T-cell (primary cell): ENCODE results near the gene PIK3C2G. TPM values are rescaled to one million over a fixed set of nuclear protein-coding genes. Genes with fewer than 3 reads are reported as not detected.

Source experiments
- ATAC-seq, 4 experiments: fragments of 200-7000 bp in 3 of 4; fragments of 150-1000 bp in 1 of 4; cut with Tn5 transposase; replicated peaks in 1 of 4; 1 replicate in 3 of 4; 2 replicates in 1 of 4; pipeline ENCODE4 v1.10.0; 2021; ENCODE audit warnings: moderate library complexity in 3 of 4, mild to moderate bottlenecking in 2 of 4, moderate number of reproducible peaks in 1 of 4
- CTCF ChIA-PET, 2 donors: fragments of 300-600 bp; sonication (Branson Sonifier 250); formaldehyde crosslinking; loops; one replicate each; lab custom pipeline; 2022; ENCODE audit warnings: antibody characterized with exemption in 2 of 2; lab: Charles Lee
- POLR2A ChIA-PET, 2 donors: fragments of 300-600 bp; sonication (Branson Sonifier 250); formaldehyde crosslinking; loops; one replicate each; lab custom pipeline; 2022; ENCODE audit warnings: antibody characterized with exemption in 2 of 2; lab: Charles Lee
- DNase-seq, 35 experiments: peaks; one replicate each; pipeline versions ENCODE4 v3.0.0 to v3.0.0-alpha.2; 2013 to 2023
- H3K27ac ChIP-seq: one replicate; pipeline ENCODE4 v1.5.1; 2013; ENCODE audit warnings: low read length
- H3K27me3 ChIP-seq, 2 experiments: replicated peaks in 1 of 2; 1 replicate in 1 of 2; 2 replicates in 1 of 2; pipeline versions ENCODE4 v1.6.1 to v1.7.0; 2013; ENCODE audit warnings: low read length in 1 of 2, mixed read lengths in 1 of 2; ENCODE audit not compliant: control insufficient read depth in 2 of 2, insufficient read depth in 2 of 2; ENCODE audit errors: extremely low read depth in 1 of 2
- H3K36me3 ChIP-seq, 2 donors: 1 replicate in 1 of 2; 2 replicates in 1 of 2; pipeline versions ENCODE4 v1.6.1 to v1.7.0; 2013; ENCODE audit warnings: low read length in 1 of 2; ENCODE audit not compliant: control insufficient read depth in 2 of 2, insufficient read depth in 1 of 2; ENCODE audit errors: extremely low read depth in 1 of 2
- H3K4me1 ChIP-seq, 2 experiments: 1 replicate in 1 of 2; 2 replicates in 1 of 2; pipeline versions ENCODE4 v1.6.1 to v1.7.0; 2013; ENCODE audit warnings: low read length in 2 of 2, mixed read lengths in 1 of 2; ENCODE audit not compliant: insufficient read depth in 2 of 2, control insufficient read depth in 1 of 2; ENCODE audit errors: extremely low read depth in 1 of 2
- H3K4me3 ChIP-seq, 2 donors: 1 replicate in 1 of 2; 2 replicates in 1 of 2; pipeline versions ENCODE4 v1.5.1 to v1.7.0; 2013; ENCODE audit warnings: mild to moderate bottlenecking in 2 of 2, low read length in 1 of 2, moderate library complexity in 1 of 2; ENCODE audit not compliant: control insufficient read depth in 1 of 2; ENCODE audit errors: extremely low read depth in 1 of 2
- H3K9me3 ChIP-seq: 2 replicates; pipeline ENCODE4 v1.7.0; 2013
- H3K27ac Mint-ChIP-seq, 2 donors: one replicate each; pipeline ENCODE4 v1.8.0; 2020 to 2021; ENCODE audit warnings: mild to moderate bottlenecking in 2 of 2, mixed read lengths in 2 of 2
- H3K27me3 Mint-ChIP-seq, 2 donors: one replicate each; pipeline ENCODE4 v1.8.0; 2021 to 2022; ENCODE audit warnings: mixed read lengths in 2 of 2
- H3K36me3 Mint-ChIP-seq: one replicate; pipeline ENCODE4 v1.8.0; 2021; ENCODE audit warnings: mixed read lengths
- H3K4me1 Mint-ChIP-seq, 3 donors: one replicate each; pipeline ENCODE4 v1.8.0; 2020 to 2022; ENCODE audit warnings: mixed read lengths in 3 of 3, mild to moderate bottlenecking in 1 of 3
- H3K4me3 Mint-ChIP-seq, 3 donors: one replicate each; pipeline ENCODE4 v1.8.0; 2020 to 2022; ENCODE audit warnings: mild to moderate bottlenecking in 3 of 3, mixed read lengths in 3 of 3, moderate library complexity in 3 of 3
- H3K9me3 Mint-ChIP-seq, 3 donors: one replicate each; pipeline ENCODE4 v1.8.0; 2020 to 2022; ENCODE audit warnings: mixed read lengths in 3 of 3
- WGBS: methylation state at CpG from one replicate; pipeline ENCODE4 v1.1.5; 2013; ENCODE audit warnings: missing lambda C conversion rate; ENCODE audit not compliant: insufficient coverage; 5-methylcytosine and 5-hydroxymethylcytosine counted together
- total RNA-seq, 35 experiments: library from RNA in 6 of 35; stranded (reverse) in 6 of 35; fragments of 120-200 nt in 1 of 35; gene quantifications; one replicate each; pipeline versions ENCODE4 v1.2.1 to v1.2.4 and lab custom pipeline; 2013 to 2026

The PIK3C2G gene
- total RNA-seq, 5 donors from 2014 or later (not counting 1 experiment from before 2014, with no cell fraction given), result not detected

DNA sequence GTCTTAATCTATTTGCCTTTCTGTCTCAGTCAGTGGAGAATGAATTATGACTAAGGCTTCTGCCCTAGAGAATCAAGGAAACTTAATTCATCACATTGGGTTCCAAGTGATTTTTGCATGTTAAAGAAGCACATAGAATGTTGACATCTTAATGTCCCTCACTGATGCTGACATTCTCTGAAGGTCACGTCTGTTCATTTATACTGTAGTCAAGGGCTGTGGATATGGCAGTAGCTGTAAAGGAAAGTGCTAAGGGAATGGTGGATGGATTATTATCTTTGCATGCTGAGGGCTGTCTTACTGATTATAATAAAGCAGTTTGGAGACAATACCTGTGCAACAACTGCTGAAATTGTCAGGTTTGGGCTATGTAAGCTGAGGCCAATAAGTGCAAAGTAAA, 315.3 kb downstream of the PIK3C2G start:
- no peaks in the 10 kb centered on the region for H3K4me1 ChIP-seq
- POLR2A ChIA-PET, result no interaction called here
- ATAC-seq (no peak), DNase-seq (no peak)
- Mint-ChIP-seq H3K9me3 (peaks cover 3 to 7% (median 3%) of the 10 kb centered on the region in 3 donors), H3K27me3 (no peaks in the 10 kb centered on the region), H3K27ac (no peak overlapping the region), H3K36me3 (no peaks in the 10 kb centered on the region), H3K4me1 (no peaks in the 10 kb centered on the region), H3K4me3 (no peak overlapping the region)
- H3K36me3 ChIP-seq, result no peaks in the 10 kb centered on the region
- no peak overlapping the region for H3K4me3 ChIP-seq
- no peak overlapping the region for H3K27ac ChIP-seq
- no peaks in the 10 kb centered on the region for H3K27me3 ChIP-seq
- 67% methylated on average over 1 of the region's 1 CpG for WGBS
- no peaks in the 10 kb centered on the region for H3K9me3 ChIP-seq
- CTCF ChIA-PET, result no interaction called here

DNA sequence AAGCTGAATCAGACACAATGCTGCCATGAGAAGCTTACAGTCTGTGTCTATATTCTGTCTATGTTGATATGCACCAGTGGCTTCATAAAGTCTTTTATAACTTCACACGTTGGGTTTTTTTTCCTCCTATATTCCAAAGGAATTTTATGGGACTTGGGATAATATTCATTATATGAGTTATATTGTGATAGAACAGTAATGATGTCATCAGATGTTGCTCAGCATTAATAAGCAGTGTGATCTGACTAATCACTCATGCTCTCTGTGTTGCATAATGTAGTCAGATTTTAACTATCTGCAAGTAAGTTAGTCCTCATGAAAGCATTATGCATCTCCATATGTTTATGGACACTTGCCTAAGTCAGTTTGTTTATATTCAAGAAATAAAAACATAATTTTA, 316.9 kb downstream of the PIK3C2G start:
- H3K36me3 Mint-ChIP-seq, result no peaks in the 10 kb centered on the region
- Histone ChIP-seq H3K4me1 (no peaks in the 10 kb centered on the region), H3K4me3 (no peak overlapping the region), H3K36me3 (no peaks in the 10 kb centered on the region), H3K9me3 (no peaks in the 10 kb centered on the region), H3K27me3 (no peaks in the 10 kb centered on the region), H3K27ac (no peak overlapping the region)
- POLR2A ChIA-PET, result no interaction called here
- CTCF ChIA-PET, result no interaction called here
- H3K9me3 Mint-ChIP-seq, result peaks cover 5 to 7% (median 7%) of the 10 kb centered on the region in 3 donors
- no peak for DNase-seq
- no peak overlapping the region for H3K27ac Mint-ChIP-seq
- no peaks in the 10 kb centered on the region for H3K27me3 Mint-ChIP-seq
- WGBS, result no CpG with 5 or more reads among the region's 1 CpG
- H3K4me1 Mint-ChIP-seq, result no peaks in the 10 kb centered on the region
- H3K4me3 Mint-ChIP-seq, result no peak overlapping the region
- ATAC-seq, result no peak

- Mint-ChIP-seq H3K27ac (no peak overlapping the region), H3K4me3 (no peak overlapping the region), H3K4me1 (no peaks in the 10 kb centered on the region), H3K9me3 (peaks cover 8 to 16% (median 9%) of the 10 kb centered on the region in 3 donors), H3K36me3 (no peaks in the 10 kb centered on the region), H3K27me3 (no peaks in the 10 kb centered on the region)
- Histone ChIP-seq H3K36me3 (no peaks in the 10 kb centered on the region), H3K4me3 (no peak overlapping the region), H3K27me3 (no peaks in the 10 kb centered on the region), H3K27ac (no peak overlapping the region), H3K9me3 (no peaks in the 10 kb centered on the region), H3K4me1 (no peaks in the 10 kb centered on the region)
- DNase-seq (no peak), ATAC-seq (no peak)
- CTCF ChIA-PET, result no interaction called here
- WGBS, result no CpG with 5 or more reads among the region's 3 CpGs
- POLR2A ChIA-PET, result interaction anchor here (0.5 to 0.7 kb wide), 2 partner anchors 34 to 112 kb away, joined by 3 to 5 read pairs; no protein-coding TSS in a partner anchor
These were observed 319.0 kb downstream of the PIK3C2G start for GRCh38 chr12:18580291-18580690.

DNA sequence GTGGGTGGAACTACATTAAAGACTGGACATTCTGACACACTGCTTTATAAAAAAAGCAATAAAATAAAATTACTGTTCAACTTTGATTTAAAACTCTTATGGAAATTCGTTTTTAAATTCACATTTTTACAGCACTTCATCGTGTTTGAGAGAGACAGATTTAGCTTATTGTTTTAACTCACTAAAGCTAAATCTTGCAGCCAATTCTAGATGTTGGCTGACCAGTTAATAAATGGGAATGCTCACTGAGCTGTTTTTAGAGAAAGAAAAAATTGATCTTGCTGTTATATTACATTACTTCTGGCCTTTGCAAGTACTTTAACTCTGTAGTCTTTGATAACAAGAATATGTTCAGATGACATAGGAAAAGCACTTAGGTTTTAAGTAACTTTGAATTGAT, 319.4 kb downstream of the PIK3C2G start:
- Mint-ChIP-seq H3K4me3 (no peak overlapping the region), H3K27ac (no peak overlapping the region), H3K4me1 (no peaks in the 10 kb centered on the region), H3K36me3 (no peaks in the 10 kb centered on the region), H3K9me3 (peaks cover 5 to 16% (median 12%) of the 10 kb centered on the region in 3 donors), H3K27me3 (no peaks in the 10 kb centered on the region)
- H3K4me1 ChIP-seq, result no peaks in the 10 kb centered on the region
- H3K27me3 ChIP-seq, result no peaks in the 10 kb centered on the region
- H3K27ac ChIP-seq, result no peak overlapping the region
- POLR2A ChIA-PET, result interaction anchor here in 1 of 2 donors (0.7 kb wide), 1 partner anchor 34 kb away, joined by 5 read pairs; no protein-coding TSS in a partner anchor
- no peak overlapping the region for H3K4me3 ChIP-seq
- no peaks in the 10 kb centered on the region for H3K9me3 ChIP-seq
- CTCF ChIA-PET, result no interaction called here
- DNase-seq (no peak), ATAC-seq (no peak)
- no CpG with 5 or more reads among the region's 2 CpGs for WGBS
- no peaks in the 10 kb centered on the region for H3K36me3 ChIP-seq

DNA sequence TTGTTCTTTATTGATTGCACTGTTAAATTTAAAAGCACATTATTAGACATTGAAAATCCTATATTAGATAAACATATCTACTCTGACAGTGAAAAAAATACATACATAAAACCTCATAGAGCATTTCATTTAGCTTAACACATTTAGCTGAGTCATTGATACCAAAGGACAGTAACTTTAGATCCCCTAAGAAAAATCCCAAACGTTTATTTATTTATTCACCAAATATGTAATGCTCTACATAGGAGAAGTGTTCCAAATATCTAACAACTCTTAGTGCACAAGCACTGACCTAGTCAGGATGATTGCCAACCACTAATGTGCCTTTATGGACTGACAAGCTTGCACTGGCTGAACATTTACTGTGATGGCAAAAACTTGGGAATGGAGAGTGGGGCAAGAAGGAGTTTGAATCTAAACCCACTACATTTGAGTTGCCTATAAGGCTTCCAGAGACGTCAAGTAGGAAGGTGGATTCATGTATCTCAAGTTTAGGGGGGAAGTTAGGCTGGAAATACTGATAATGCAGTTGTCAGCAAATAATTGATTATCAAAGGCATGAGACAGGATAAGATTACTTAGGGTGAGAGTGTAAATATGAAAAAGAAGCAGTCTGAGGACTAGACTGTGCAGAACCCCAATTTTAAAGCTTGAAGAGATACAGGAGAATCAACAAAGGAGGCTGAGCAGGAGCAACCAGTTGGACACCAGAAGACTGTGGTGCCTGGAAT, 320.1 kb downstream of the PIK3C2G start:
- Histone ChIP-seq H3K9me3 (no peaks in the 10 kb centered on the region), H3K4me3 (no peak overlapping the region), H3K27ac (no peak overlapping the region), H3K27me3 (no peaks in the 10 kb centered on the region), H3K36me3 (no peaks in the 10 kb centered on the region), H3K4me1 (no peaks in the 10 kb centered on the region)
- peaks cover 7 to 22% (median 12%) of the 10 kb centered on the region in 3 donors for H3K9me3 Mint-ChIP-seq
- ChIA-PET POLR2A (no interaction called here), CTCF (no interaction called here)
- ATAC-seq (no peak), DNase-seq (no peak)
- no peaks in the 10 kb centered on the region for H3K36me3 Mint-ChIP-seq
- H3K27me3 Mint-ChIP-seq, result no peaks in the 10 kb centered on the region
- no peak overlapping the region for H3K27ac Mint-ChIP-seq
- H3K4me3 Mint-ChIP-seq, result no peak overlapping the region
- no peaks in the 10 kb centered on the region for H3K4me1 Mint-ChIP-seq
- no CpG with 5 or more reads among the region's 2 CpGs for WGBS

DNA sequence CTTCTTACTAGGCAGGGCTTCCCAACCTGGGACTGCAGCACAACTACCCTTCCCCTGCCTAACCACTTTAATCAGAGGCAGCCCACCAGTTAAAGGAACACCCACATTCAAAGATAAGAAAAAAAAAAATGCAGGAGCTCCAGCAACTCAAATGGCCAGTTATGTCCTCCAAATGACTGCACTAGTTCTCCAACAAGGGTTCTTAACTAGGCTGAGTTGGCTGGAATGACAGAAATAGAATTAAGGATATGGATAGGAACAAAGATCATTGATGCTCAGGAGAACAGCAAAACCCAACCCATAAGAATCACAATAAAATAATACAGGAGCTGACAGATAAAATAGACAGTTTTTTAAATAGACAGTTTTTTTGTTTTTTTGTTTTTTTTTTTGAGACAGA, 322.3 kb downstream of the PIK3C2G start:
- Mint-ChIP-seq H3K27me3 (no peaks in the 10 kb centered on the region), H3K36me3 (no peaks in the 10 kb centered on the region), H3K4me3 (no peak overlapping the region)

More for the DNA sequence above, 322.3 kb downstream of the PIK3C2G start:
- CTCF ChIA-PET, result no interaction called here
- POLR2A ChIA-PET, result no interaction called here
- Histone ChIP-seq H3K27me3 (no peaks in the 10 kb centered on the region), H3K27ac (no peak overlapping the region), H3K4me3 (no peak overlapping the region), H3K9me3 (no peaks in the 10 kb centered on the region), H3K4me1 (no peaks in the 10 kb centered on the region), H3K36me3 (no peaks in the 10 kb centered on the region)
- no peak for DNase-seq
- H3K27ac Mint-ChIP-seq, result no peak overlapping the region
- ATAC-seq, result no peak
- H3K4me1 Mint-ChIP-seq, result no peaks in the 10 kb centered on the region
- H3K9me3 Mint-ChIP-seq, result peaks cover 12 to 29% (median 13%) of the 10 kb centered on the region in 3 donors
